GF-D8 (cell line): ENCODE data around the gene CBR1.
"Not testable (repeated sequence)": the region's sequence is repeated elsewhere in the genome, so short reads cannot be mapped to it uniquely, and the experiment has no call there.

Experiments used
- DNase-seq: peaks from one replicate; lab custom pipeline; 2025; lab: John Stamatoyannopoulos, UW

CBR1 gene

DNA sequence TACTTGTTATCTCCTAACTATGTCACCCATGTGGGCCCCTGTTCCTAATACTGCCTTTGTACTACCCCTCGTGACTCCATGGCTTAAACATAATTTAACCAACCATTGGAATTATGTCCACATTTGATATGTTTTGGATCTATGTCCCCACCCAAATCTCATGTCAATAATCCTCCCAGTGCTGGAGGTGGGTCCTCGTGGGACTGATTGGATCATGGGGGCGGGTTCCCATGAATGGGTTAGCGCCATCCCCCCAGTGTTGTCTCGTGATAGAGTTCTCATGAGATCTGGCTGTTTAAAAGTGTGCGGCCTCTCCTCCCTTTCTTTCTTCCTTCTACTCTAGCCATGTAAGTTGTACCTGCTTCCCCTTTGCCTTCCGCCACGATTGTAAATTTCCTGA, 9.8 kb downstream of the CBR1 start:
- no peak for DNase-seq

GRCh38 chr21:36080386-36080785, 10.6 kb downstream of the CBR1 start:
- DNase-seq: no peak

DNA sequence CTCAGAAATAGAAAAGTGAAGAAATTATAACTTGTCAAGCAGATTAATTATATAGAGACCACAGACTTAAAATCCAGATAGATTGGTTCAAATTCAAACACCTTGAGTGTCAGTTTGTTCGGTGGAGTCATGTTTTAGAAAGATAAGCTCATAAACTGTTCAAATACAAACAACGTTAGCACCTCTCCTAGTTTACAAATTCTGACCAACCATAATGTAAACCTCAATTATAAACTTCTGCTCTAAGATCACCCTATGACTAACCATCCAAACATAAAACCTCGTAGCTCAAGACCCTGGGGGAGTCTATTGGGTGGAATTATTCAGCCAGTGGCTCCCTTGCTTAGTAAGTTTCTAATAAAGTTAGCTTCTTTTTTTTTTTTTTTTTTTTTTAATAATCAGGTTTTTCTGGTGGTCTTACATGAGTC, 12.4 kb downstream of the CBR1 start:
- no peak for DNase-seq

GRCh38 chr21:36087362-36088138, 17.7 kb downstream of the CBR1 start:
- DNase-seq: no peak

GRCh38 chr21:36089946-36090345, 20.1 kb downstream of the CBR1 start:
- no peak for DNase-seq

- DNase-seq: no peak
Measured at GRCh38 chr21:36092681-36093080, 22.9 kb downstream of the CBR1 start.

DNA sequence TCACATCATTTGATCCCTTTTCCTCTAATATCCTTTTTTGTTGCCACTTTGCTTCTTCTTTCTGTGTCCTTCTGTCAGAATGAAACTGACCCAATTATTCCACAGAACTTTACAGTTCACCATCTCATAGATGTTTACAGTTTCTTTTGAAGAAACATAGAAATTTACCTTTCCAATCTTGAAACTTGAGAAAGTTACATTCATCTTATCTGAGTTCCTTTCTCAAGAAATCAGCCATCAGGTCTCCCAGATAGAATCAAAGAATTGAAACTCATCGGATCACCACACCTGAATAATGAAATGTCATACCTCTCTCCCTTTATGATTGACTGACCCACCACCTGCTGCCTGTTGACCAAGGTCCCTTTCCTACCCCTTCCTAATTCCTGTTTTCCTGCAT, 23.7 kb downstream of the CBR1 start:
- DNase-seq: no peak

DNA sequence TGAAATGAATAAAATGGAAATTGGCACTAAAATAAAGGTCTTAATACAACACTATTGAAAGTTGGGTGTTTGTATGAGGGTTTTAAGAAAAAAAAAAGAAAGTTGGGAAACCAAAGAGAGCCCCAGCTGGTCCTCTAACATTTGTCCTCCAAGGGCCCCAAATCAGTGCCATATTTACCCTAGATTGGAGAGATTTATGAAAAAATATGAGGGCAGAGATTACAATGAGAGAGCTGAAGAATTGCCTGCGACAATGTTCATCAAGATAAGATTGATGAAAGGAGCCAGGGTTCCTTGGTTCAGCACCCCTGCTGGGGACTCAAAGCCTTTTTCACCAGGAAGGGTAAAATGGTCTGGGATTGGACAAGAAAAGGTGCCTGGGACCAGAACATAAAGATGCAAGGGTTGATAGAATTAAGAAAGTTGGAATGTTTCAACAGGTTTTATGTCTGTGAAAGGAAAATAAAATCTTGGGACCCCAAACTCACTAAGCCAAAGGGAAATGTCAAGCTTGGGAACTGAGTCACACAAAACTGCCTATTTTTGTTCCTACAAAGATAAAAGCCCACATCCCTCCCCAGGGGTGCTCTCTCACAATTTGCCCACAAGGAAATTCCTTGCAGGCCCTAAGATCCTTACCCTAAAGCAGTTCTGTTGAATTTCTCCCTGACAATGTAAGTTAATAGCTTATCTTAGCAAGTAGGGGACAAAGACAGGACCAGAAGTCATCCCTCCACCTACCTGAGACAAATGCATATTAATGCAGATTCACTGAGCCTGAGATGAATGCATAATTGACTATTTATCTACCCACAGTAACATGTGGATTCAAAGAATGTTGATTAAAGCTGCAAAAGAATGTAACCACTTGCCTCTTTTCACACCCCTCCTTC, 26.8 kb downstream of the CBR1 start:
- DNase-seq: no peak

GRCh38 chr21:36097427-36098181, 27.8 kb downstream of the CBR1 start:
- DNase-seq: no peak

DNA sequence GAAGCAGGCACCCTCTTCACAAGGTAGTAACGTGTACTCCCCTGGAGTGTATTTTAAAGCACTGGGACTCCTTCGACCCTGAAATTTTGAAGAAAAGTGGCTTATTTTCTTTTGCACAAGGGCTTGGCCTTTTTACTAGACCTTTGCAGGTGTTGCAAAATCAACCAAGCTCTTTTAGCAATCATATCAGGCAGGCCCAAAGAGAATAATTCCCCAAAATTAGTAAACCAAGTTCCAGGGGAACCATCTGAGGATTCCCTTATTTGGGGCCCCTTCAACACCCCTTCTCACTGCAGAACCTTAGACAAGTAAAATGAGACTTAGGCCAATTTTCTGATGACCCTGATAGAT, 28.3 kb downstream of the CBR1 start:
- DNase-seq: no peak

GRCh38 chr21:36099000-36099399, 29.2 kb downstream of the CBR1 start:
- no peak for DNase-seq

- DNase-seq: not testable (repeated sequence)
Measured at GRCh38 chr21:36099695-36100211, 29.9 kb downstream of the CBR1 start.

GRCh38 chr21:36100971-36101641, 31.3 kb downstream of the CBR1 start:
- no peak for DNase-seq

DNA sequence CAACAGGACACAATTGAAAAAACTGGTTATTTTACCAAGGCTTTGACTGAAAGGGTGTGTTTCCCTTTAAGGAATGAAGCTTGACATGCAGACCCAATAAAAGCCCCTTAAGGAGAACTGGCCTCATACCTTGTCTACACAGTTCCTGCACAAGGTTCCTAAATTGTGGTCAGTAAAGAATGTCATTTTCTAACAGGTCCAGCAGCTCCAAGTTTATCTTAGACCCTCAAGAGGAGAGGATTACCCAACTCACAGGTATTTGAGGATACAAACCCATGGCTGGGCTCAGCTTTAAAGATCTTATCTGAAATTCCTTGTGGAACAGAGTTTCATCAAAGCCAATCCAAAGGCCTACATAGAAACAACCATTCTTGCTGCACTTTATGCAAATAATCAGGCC, 33.6 kb downstream of the CBR1 start:
- no peak for DNase-seq

DNA sequence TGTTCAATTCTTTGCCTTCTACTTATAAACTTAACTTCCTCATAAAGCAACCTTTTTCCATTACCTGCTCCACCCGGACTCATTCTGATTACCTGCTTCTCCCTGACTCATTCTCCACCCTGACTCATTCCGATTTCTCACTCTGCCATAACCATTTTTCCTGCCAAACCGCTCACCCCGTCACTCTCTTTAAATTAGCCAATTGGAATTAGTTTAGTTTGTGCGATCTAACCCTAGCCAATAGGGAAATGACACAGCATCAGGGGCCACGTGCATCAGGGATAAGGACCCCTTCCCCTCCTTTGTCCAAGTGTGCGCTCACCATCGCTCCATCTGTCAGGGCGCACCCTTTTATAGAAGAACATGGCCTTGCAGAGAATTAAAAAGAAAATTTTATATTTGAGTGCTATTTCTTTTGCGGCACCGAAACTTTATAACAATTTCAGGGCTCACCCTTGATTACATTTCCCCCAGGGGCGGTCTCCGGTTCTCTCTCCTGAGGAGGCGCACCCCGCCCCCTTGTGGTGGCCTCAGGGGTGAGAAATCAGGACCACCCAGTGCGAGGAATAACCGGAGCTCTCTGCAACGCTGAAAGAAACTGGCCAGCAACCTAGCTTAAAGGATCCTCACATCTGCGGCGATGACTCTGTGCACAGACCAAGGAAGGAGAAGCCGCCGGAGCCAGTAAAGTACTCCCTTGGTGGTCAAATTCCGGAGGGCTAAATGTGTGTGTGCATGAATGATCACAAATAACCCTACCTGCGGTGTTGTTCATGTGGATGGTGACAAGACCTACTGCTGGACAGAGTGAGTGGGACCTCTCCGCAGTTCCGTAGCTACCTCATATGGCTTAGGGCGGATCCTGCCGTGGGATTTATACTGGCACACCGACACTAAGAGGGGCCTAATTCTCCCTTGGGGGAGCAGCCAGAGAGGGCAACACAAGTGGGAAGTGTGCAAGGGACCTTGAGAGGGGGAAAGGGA, 34.8 kb downstream of the CBR1 start:
- no peak for DNase-seq

GRCh38 chr21:36105327-36105842, 35.6 kb downstream of the CBR1 start:
- DNase-seq: no peak

DNA sequence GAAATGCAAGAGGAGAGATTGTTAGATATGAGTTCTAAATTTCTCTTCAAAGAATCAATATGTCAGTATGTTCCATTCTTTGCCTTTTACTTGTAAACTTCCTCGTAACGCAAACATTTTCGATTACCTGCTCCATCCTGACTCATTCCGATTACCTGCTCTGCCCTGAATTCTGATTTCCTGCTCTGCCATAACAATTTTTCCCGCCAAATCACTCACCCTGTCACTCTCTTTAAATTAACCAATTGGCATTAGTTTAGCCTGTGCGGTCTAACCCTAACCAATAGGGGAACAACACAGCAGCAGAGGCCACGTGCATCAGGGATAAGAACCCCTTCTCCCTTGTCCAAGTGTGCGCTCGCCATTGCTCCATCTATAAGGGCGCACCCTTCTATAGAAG, 40.0 kb downstream of the CBR1 start:
- no peak for DNase-seq

GRCh38 chr21:36111238-36111637, 41.4 kb downstream of the CBR1 start:
- no peak for DNase-seq

DNA sequence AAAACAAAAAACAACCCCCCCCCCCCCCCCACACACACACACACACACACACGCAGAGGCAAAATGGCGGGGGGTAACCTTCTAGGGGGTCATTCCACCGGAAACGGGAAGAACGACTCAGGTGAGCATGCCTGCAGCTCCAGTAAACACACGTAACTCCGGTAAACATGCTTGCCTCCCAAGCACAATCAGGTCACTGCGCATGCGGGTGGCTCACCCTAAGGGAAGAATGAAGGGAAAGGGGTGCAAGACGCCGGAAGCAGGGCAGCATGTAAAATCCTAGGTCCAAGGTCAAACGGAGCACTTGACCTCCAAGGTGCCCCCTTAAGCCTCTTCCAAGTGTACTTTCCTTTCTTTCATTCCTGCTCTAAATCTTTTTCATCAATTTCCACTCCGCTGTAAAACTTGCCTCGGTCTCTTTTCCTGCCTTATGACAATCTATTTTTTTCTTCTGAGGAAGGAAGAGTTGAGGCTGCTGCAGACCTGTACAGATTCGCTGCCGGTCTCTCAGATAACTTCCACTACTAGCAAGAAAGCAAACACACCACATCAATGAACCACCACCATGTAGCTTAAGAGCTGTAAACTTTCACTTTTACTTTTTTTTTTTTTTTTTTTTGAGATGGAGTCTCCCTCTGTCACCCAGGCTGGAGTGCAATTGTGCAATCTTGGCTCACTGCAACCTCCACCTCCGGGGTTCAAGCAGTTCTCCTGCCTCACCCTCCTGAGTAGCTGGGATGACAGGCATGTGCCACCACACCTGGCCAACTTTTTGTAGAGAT, 44.0 kb downstream of the CBR1 start:
- no peak for DNase-seq
